Brain microvascular endothelial cell (primary cell): ENCODE measurements around the gene GLT6D1.

Experiments
- DNase-seq: peaks from one replicate; pipeline ENCODE4 v3.0.0-alpha.2; 2020
- H3K27ac ChIP-seq: fragments of 250-450 bp; sonication (Bioruptor Pico); 2 replicates; pipeline ENCODE4 v1.5.1; 2020; ENCODE audit warnings: mild to moderate bottlenecking, moderate library complexity
- H3K27me3 ChIP-seq: fragments of 250-450 bp; sonication (Bioruptor Pico); replicated peaks from 2 replicates; pipeline ENCODE4 v1.5.1; 2020; ENCODE audit warnings: mild to moderate bottlenecking
- H3K36me3 ChIP-seq: fragments of 250-450 bp; sonication (Bioruptor Pico); replicated peaks from 2 replicates; pipeline ENCODE4 v1.5.1; 2020; ENCODE audit warnings: mild to moderate bottlenecking
- H3K4me3 ChIP-seq: 2 replicates; pipeline ENCODE4 v1.5.1; 2011; ENCODE audit warnings: low read depth, mild to moderate bottlenecking, control low read depth, low read length, moderate library complexity
- CTCF ChIP-seq: IDR thresholded peaks from 2 replicates; pipeline ENCODE4 v1.5.1; 2011; ENCODE audit warnings: low read depth, mild to moderate bottlenecking, moderate library complexity, low read length, control low read depth, inconsistent platforms; ENCODE audit errors: missing control alignments
- in situ Hi-C: cut with HindIII; loops from 2 replicates; pipeline ENCODE4 v1.10.0; 2017; ENCODE audit warnings: low sequenced_read_pairs, low pct_ligation_motif_present

Gene GLT6D1

DNA sequence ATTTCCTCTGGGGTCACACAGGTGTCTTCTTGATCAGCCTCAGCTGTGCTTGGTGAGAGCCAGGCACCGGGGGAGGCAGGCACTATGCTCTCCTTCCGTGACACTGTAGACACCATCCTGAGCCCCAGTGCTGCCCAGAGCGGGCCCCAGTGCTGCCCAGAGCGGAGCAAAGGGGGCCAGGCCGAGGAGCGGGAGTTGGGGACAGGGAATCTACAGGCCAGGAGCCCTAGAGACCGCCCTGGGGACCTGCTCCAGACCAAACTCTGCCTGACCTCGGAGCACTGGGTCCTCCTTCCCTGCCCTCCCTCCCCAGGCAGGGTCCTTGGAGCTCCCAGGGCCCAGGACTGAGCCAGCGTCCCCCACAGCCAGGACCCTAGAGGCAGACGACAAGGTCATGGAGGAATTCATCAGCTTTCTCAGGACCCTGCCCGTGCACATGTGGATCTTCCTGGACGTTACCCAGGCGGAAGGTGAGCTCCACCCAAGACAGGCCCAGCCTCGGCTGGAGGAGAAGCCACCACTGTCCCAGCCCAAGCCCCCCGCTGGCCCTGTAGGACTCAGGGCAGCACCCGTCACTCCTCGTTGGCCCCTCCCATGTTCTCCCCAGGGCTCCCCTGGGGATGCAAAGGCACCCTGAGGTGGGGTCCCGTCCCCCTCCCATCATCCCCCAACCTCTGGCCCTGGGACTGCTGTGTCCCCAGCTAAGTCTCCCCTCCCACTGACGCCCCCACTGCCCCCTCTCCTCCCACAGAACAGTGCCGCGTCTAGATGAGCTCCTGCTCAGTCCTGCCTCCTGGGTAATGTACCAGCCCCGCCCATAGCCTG is 47.6 kb downstream of the GLT6D1 start:
- no peak for DNase-seq
- H3K4me3 ChIP-seq: no peak overlapping the region
- in situ Hi-C loops: no loop called here
- no peaks in the 10 kb centered on the region for H3K27me3 ChIP-seq
- no peak for TF ChIP-seq CTCF
- H3K27ac ChIP-seq: no peak overlapping the region
- H3K36me3 ChIP-seq: no peaks in the 10 kb centered on the region

- no peak overlapping the region for H3K27ac ChIP-seq
- no peaks in the 10 kb centered on the region for H3K27me3 ChIP-seq
- DNase-seq: no peak
- in situ Hi-C loops: no loop called here
- TF ChIP-seq CTCF: no peak
- H3K4me3 ChIP-seq: no peak overlapping the region
- H3K36me3 ChIP-seq: no peaks in the 10 kb centered on the region
These were observed 48.8 kb downstream of the GLT6D1 start for GRCh38 chr9:135590486-135591079.

GRCh38 chr9:135589596-135590485 is 49.5 kb downstream of the GLT6D1 start:
- Histone ChIP-seq H3K36me3 (no peaks in the 10 kb centered on the region), H3K27ac (no peak overlapping the region), H3K4me3 (no peak overlapping the region), H3K27me3 (no peaks in the 10 kb centered on the region)
- in situ Hi-C loops: no loop called here
- no peak for DNase-seq
- TF ChIP-seq CTCF: no peak

DNA sequence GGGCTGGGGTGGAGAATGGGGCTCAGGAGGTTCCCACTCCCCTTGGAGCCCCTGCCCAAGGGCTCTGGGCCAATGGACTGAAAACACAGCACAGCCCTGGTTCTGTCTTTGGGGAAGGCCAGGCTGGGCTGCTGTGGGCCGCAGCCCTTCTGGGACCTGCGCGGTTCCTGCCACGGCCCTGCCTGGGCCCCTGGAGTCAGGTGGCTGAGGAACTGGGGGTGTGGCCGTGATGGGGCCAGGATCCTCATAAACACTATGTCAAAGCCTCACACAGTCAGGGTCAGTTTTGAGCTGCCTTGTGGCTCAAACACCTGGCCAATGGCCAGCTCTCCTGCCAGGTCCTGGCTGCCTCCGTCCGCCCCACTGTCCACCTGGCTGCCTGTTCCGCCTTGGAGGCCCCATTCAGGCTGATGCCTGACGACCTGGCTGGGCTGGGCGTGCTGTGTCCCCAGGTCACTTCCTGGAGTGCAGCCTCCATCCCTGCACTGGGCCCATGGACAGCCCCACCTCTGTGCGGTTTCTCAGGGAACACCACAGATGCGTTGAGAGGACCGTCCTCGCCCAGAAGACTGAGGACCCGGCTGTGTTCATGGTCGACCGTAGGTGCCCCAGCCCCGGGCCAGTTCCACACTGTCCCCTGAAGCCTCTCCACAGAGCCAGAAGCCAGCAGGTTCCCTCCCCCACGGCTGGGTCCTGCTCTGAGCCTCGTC is 50.3 kb downstream of the GLT6D1 start:
- no peak for DNase-seq
- in situ Hi-C loops: no loop called here

More for the DNA sequence above, 50.3 kb downstream of the GLT6D1 start:
- H3K27ac ChIP-seq: no peak overlapping the region
- TF ChIP-seq CTCF: no peak
- H3K4me3 ChIP-seq: no peak overlapping the region
- no peaks in the 10 kb centered on the region for H3K36me3 ChIP-seq
- no peaks in the 10 kb centered on the region for H3K27me3 ChIP-seq
